AG04449 (cell line): ENCODE results near the gene SIPA1L3.

Experiments used
- CTCF ChIA-PET: fragments of 350-600 bp; formaldehyde crosslinking; extraction: SDS; loops from one replicate; lab custom pipeline; 2021; ENCODE audit warnings: antibody characterized with exemption; lab: Yijun Ruan, JAX
- POLR2A ChIA-PET: fragments of 400-600, 350-600 bp; formaldehyde crosslinking; extraction: SDS; loops from one replicate; lab custom pipeline; 2020; ENCODE audit warnings: antibody characterized with exemption, inconsistent platforms; lab: Yijun Ruan, JAX
- DNase-seq: peaks from one replicate; pipeline ENCODE4 v3.0.0-alpha.2; 2010; ENCODE audit warnings: low read depth, low spot score
- H3K4me3 ChIP-seq: 2 replicates; pipeline ENCODE4 v1.5.1; 2011; ENCODE audit warnings: low read depth, mild to moderate bottlenecking, control low read depth, low read length
- CTCF ChIP-seq: IDR thresholded peaks from one replicate; pipeline ENCODE4 v1.5.1; 2011; ENCODE audit warnings: mild to moderate bottlenecking, moderate library complexity, low read length, control low read depth, inconsistent platforms; ENCODE audit not compliant: insufficient read depth; ENCODE audit errors: missing control alignments

Gene SIPA1L3

GRCh38 chr19:37991176-37991835 lies 84.3 kb downstream of the SIPA1L3 start:
- POLR2A ChIA-PET: interaction anchor here (0.6 kb wide), 1 partner anchor 9 kb away, joined by 3 read pairs; no protein-coding TSS in a partner anchor
- H3K4me3 ChIP-seq: no peak overlapping the region
- DNase-seq: no peak
- CTCF ChIA-PET: interaction anchor here (1.1 to 1.6 kb wide), 3 partner anchors 12 to 15 kb away, joined by 3 read pairs; no protein-coding TSS in a partner anchor
- TF ChIP-seq CTCF: no peak

- TF ChIP-seq CTCF: no peak
- no peak for DNase-seq
- H3K4me3 ChIP-seq: no peak overlapping the region
- CTCF ChIA-PET: interaction anchor here (1.1 to 1.9 kb wide), 3 partner anchors 8 to 16 kb away, joined by 3 to 5 read pairs (median 3); no protein-coding TSS in a partner anchor
- POLR2A ChIA-PET: interaction anchor here (0.6 kb wide), 1 partner anchor 9 kb away, joined by 3 read pairs; no protein-coding TSS in a partner anchor
Measured at GRCh38 chr19:37991841-37992248, 84.8 kb downstream of the SIPA1L3 start.

- POLR2A ChIA-PET: interaction anchor here (0.6 kb wide), 1 partner anchor 82 kb away, joined by 4 read pairs; no protein-coding TSS in a partner anchor
- no peak overlapping the region for H3K4me3 ChIP-seq
- no peak for TF ChIP-seq CTCF
- DNase-seq: no peak
- CTCF ChIA-PET: interaction anchor here (1.9 kb wide), 1 partner anchor 9 kb away, joined by 5 read pairs; no protein-coding TSS in a partner anchor
Measured at GRCh38 chr19:37992761-37993160, 85.8 kb downstream of the SIPA1L3 start.

- DNase-seq: no peak
- ChIA-PET POLR2A (interaction anchor here (1.2 kb wide), 1 partner anchor 10 kb away, joined by 6 read pairs; no protein-coding TSS in a partner anchor), CTCF (interaction anchor here (1.0 to 1.1 kb wide), 2 partner anchors 93 to 230 kb away, joined by 3 read pairs; no protein-coding TSS in a partner anchor)
- no peak overlapping the region for H3K4me3 ChIP-seq
- no peak for TF ChIP-seq CTCF
Measured at GRCh38 chr19:37994823-37995130, 87.8 kb downstream of the SIPA1L3 start.

DNA sequence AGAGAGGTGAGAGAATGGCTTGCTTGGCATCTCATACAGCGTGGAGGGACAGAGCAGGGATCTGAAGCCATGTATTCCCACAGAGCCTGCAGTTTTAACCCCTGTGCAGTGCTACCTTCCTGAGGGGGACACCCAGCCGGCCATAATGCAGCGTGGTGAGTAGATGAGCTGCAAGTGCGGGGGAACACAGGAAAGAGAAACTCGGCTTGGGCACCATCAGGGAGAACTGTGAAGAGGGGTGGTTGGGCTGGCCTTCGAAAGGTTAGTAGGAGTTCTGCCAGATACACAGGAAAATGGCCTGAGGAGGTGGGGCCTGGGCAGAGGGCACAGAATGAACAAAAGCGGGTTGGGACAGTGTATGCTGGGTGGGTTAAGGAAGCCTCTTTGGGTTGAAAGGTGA lies 88.3 kb downstream of the SIPA1L3 start:
- H3K4me3 ChIP-seq: no peak overlapping the region
- POLR2A ChIA-PET: no interaction called here
- CTCF ChIA-PET: interaction anchor here (1.0 kb wide), 1 partner anchor 230 kb away, joined by 3 read pairs; no protein-coding TSS in a partner anchor
- no peak for DNase-seq
- TF ChIP-seq CTCF: no peak

DNA sequence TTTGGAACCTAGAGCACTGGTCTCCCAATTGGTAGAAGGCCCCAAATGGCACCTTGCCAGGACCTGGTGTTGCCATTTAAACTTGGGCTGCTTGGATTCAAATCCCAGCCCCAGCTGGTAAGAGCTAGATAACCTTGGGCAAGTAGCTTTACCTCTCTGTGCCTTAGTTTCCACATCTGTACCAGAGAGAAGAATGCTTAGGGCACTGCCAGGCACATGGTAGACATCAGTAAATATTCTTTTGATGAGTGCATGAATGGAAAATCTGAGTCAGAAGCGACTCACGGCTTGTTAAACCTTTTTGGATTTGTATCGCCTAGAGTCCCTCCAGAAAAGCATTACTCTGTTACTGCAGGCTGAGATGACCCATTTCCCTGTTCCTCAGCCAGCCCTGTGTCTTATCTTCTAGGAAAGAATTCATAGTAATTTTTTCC lies 90.9 kb downstream of the SIPA1L3 start:
- ChIA-PET POLR2A (interaction anchor here (0.9 kb wide), 1 partner anchor 10 kb away, joined by 3 read pairs; no protein-coding TSS in a partner anchor), CTCF (interaction anchor here (1.3 kb wide), 1 partner anchor 338 kb away, joined by 3 read pairs; the partner anchor contains the start of gene CATSPERG)
- TF ChIP-seq CTCF: no peak
- H3K4me3 ChIP-seq: no peak overlapping the region
- peak; percentile 78 for DNase-seq
